K562 (cell line): ENCODE results near the gene METTL25B. TPM values are rescaled to one million over a fixed set of nuclear protein-coding genes. Genes with fewer than 3 reads are reported as not detected.

Source experiments
- ATAC-seq: fragments of 200-7000 bp; cut with Tn5 transposase; 3 replicates; pipeline ENCODE4 v1.9.1; 2020; ENCODE audit warnings: moderate library complexity
- BruUV-seq: library from RNA; stranded (reverse); fragments of 400-500 nt; replicated peaks from 2 replicates; lab custom pipeline; 2021; lab: Mats Ljungman, UMichigan
- CTCF ChIA-PET: fragments of 300-600 bp; formaldehyde crosslinking; extraction: SDS; loops from one replicate; lab custom pipeline; 2021; ENCODE audit warnings: low intra/inter-chr PET ratio; lab: Yijun Ruan, JAX
- POLR2A ChIA-PET: fragments of 300-600, 350-650 bp; sonication (Branson Sonifier 250); formaldehyde crosslinking; extraction: SDS; loops from one replicate; lab custom pipeline; 2021; ENCODE audit warnings: antibody characterized with exemption, inconsistent platforms; lab: Yijun Ruan, JAX
- DNase-seq, 4 experiments: peaks; one replicate each; pipeline versions ENCODE4 v3.0.0 to v3.0.0-alpha.2; 2011 to 2018; ENCODE audit warnings: low spot score in 3 of 4, mixed read lengths in 3 of 4; ENCODE audit errors: extremely low read depth in 1 of 4
- FAIRE-seq: peaks from 2 replicates; lab custom pipeline; 2011; peaks lifted over from hg19 to GRCh38; lab: Jason Lieb, UNC
- H2AFZ ChIP-seq: 2 replicates; pipeline ENCODE4 v1.6.0; 2011; ENCODE audit warnings: low read depth, low read length, control low read depth, inconsistent platforms
- H3K27ac ChIP-seq: fragments of 200-600 bp; 3 replicates; pipeline ENCODE4 v1.8.0; 2011; ENCODE audit warnings: low read depth, mild to moderate bottlenecking, control low read depth, inconsistent platforms, low read length, moderate library complexity, mixed read lengths; ENCODE audit errors: extremely low read depth
- H3K27me3 ChIP-seq, 2 experiments: fragments of 300-600 bp in 1 of 2; 2 replicates in 1 of 2; 3 replicates in 1 of 2; pipeline versions ENCODE4 v1.6.0 to v1.8.0; 2011; ENCODE audit warnings: inconsistent platforms in 2 of 2, low read length in 2 of 2, mild to moderate bottlenecking in 1 of 2, mixed read lengths in 1 of 2, moderate library complexity in 1 of 2; ENCODE audit not compliant: control insufficient read depth in 2 of 2, insufficient read depth in 2 of 2
- H3K36me3 ChIP-seq: fragments of 300-600 bp; 3 replicates; pipeline ENCODE4 v1.8.0; 2011; ENCODE audit warnings: mild to moderate bottlenecking, low read length, inconsistent platforms; ENCODE audit not compliant: control insufficient read depth, insufficient read depth
- H3K4me1 ChIP-seq, 2 experiments: fragments of 200-600 bp in 1 of 2; replicated peaks in 1 of 2; 2 replicates in 1 of 2; 3 replicates in 1 of 2; pipeline versions ENCODE4 v1.5.1 to v1.8.0; 2011; ENCODE audit warnings: inconsistent platforms in 2 of 2, low read length in 2 of 2, mild to moderate bottlenecking in 1 of 2, mixed read lengths in 1 of 2, moderate library complexity in 1 of 2; ENCODE audit not compliant: control insufficient read depth in 2 of 2, insufficient read depth in 2 of 2
- H3K4me2 ChIP-seq: 2 replicates; pipeline ENCODE4 v1.6.1; 2011; ENCODE audit warnings: low read length, control low read depth, inconsistent platforms, mixed read lengths; ENCODE audit not compliant: insufficient read depth
- H3K4me3 ChIP-seq: fragments of 200-600 bp; sonication (generic), shearing (Covaris generic); 2 replicates; pipeline ENCODE4 v1.5.1; 2016; ENCODE audit warnings: control low read depth, inconsistent platforms
- H3K79me2 ChIP-seq: fragments of 200-600 bp; 3 replicates; pipeline ENCODE4 v1.8.0; 2011; ENCODE audit warnings: low read length, inconsistent platforms; ENCODE audit not compliant: control insufficient read depth, insufficient read depth
- H3K9ac ChIP-seq, 2 experiments: 2 replicates each; pipeline versions ENCODE4 v1.6.0 to v1.6.1; 2011; ENCODE audit warnings: low read depth in 2 of 2, low read length in 2 of 2, control low read depth in 1 of 2, inconsistent platforms in 1 of 2, mild to moderate bottlenecking in 1 of 2, mixed read lengths in 1 of 2; ENCODE audit not compliant: insufficient read depth in 1 of 2
- H3K9me1 ChIP-seq: one replicate; pipeline ENCODE4 v1.6.0; 2011; ENCODE audit warnings: inconsistent platforms, mild to moderate bottlenecking, low read length, moderate library complexity; ENCODE audit not compliant: control insufficient read depth, insufficient read depth
- H3K9me3 ChIP-seq: replicated peaks from 2 replicates; pipeline ENCODE4 v1.5.1; 2011; ENCODE audit warnings: low read depth, low read length, inconsistent platforms; ENCODE audit not compliant: control insufficient read depth, insufficient read depth
- H4K20me1 ChIP-seq: replicated peaks from 2 replicates; pipeline ENCODE4 v1.6.1; 2011; ENCODE audit warnings: low read length, inconsistent platforms, mixed read lengths; ENCODE audit not compliant: control insufficient read depth, insufficient read depth
- BRF1 ChIP-seq: IDR thresholded peaks from 3 replicates; pipeline ENCODE4 v1.6.1; 2011; ENCODE audit warnings: borderline replicate concordance, mild to moderate bottlenecking; ENCODE audit not compliant: insufficient read length; ENCODE audit errors: extremely low read depth
- CCAR2 ChIP-seq: fragments of 200-400 bp; formaldehyde crosslinking; IDR thresholded peaks from 2 replicates; pipeline ENCODE4 v1.6.1; 2017; ENCODE audit warnings: mild to moderate bottlenecking, low read depth, low read length
- CHD1 ChIP-seq: fragments of 200-600 bp; sonication (generic); IDR thresholded peaks from one replicate; pipeline ENCODE4 v1.6.1; 2012; ENCODE audit warnings: mild to moderate bottlenecking, moderate library complexity, low read length, inconsistent platforms
- CSDE1 ChIP-seq, 2 experiments: fragments of 450-650 bp; IDR thresholded peaks; 2 replicates each; pipeline ENCODE4 v1.6.1; 2016; ENCODE audit warnings: mild to moderate bottlenecking in 1 of 2
- LARP7 ChIP-seq: fragments of 450-650 bp; IDR thresholded peaks from 2 replicates; pipeline ENCODE4 v1.6.1; 2016
- NONO ChIP-seq, 2 experiments: fragments of 200-400 bp in 1 of 2; fragments of 450-650 bp in 1 of 2; formaldehyde crosslinking in 1 of 2; IDR thresholded peaks; 2 replicates each; pipeline ENCODE4 v1.6.1; 2017; ENCODE audit warnings: low read depth in 2 of 2, mild to moderate bottlenecking in 2 of 2, moderate library complexity in 2 of 2, low read length in 1 of 2
- RBFOX2 ChIP-seq: fragments of 200-400 bp; formaldehyde crosslinking; IDR thresholded peaks from 2 replicates; pipeline ENCODE4 v1.6.1; 2017; ENCODE audit warnings: low read depth, mild to moderate bottlenecking, low read length, moderate library complexity
- STAG1 ChIP-seq: sonication (generic); formaldehyde crosslinking; IDR thresholded peaks from 2 replicates; pipeline ENCODE4 v1.5.0; 2020; ENCODE audit warnings: missing genetic modification reagents, borderline replicate concordance
- STAT5A ChIP-seq: IDR thresholded peaks from 2 replicates; pipeline ENCODE4 v1.6.1; 2012; ENCODE audit warnings: low read length, inconsistent platforms, borderline replicate concordance
- ZNF695 ChIP-seq: fragments of 450-650 bp; formaldehyde crosslinking; IDR thresholded peaks from 2 replicates; pipeline ENCODE4 v1.4.0; 2020; ENCODE audit warnings: mild to moderate bottlenecking, moderate library complexity
- ZNF766 ChIP-seq: fragments of 200-800 bp; sonication (Bioruptor generic); conservative IDR thresholded peaks from 2 replicates; pipeline ENCODE4 v1.6.1; 2016; ENCODE audit warnings: missing genetic modification characterization, missing compliant biosample characterization
- ZSCAN29 ChIP-seq: fragments of 450-650 bp; IDR thresholded peaks from 2 replicates; pipeline ENCODE4 v1.6.1; 2017
- WGBS: fragments of 100-300 bp; shearing (Covaris generic); methylation state at CpG from one replicate; pipeline ENCODE4 v1.1.6; 2016; ENCODE audit warnings: low coverage, mixed read lengths; ENCODE audit not compliant: insufficient coverage; ENCODE audit errors: missing lambda C conversion rate; 5-methylcytosine and 5-hydroxymethylcytosine counted together
- in situ Hi-C: fragments of 300-500 bp; cut with MboI; formaldehyde crosslinking; loops from 4 replicates; pipeline ENCODE4 v1.15.0; 2018; ENCODE audit warnings: inconsistent platforms, mixed read lengths
- intact Hi-C: fragments of 100-400 bp; cut with micrococcal nuclease; formaldehyde crosslinking; loops from 2 replicates; pipeline ENCODE4 v1.14.2; 2022
- polyA plus RNA-seq, 8 experiments: library from polyadenylated mRNA; depleted of rRNA in 4 of 8; stranded (reverse) in 5 of 8; unstranded in 3 of 8; fragments of >200 nt; fragmentation: Nextera tagmentation in 2 of 8; fragmentation: Illumina TruSeq in 1 of 8; extraction: Ambion mirVana in 2 of 8; extraction: Trizol in 1 of 8; gene quantifications; 2 replicates each; pipeline versions ENCODE4 v1.2.1 to v1.2.3, GENCODE V29; 2011 to 2014; ENCODE audit warnings: inconsistent platforms in 1 of 8, missing spikeins in 1 of 8
- total RNA-seq, 7 experiments: library from RNA; depleted of rRNA in 6 of 7; stranded (reverse); fragments of >200 nt in 6 of 7; fragmentation: Illumina TruSeq in 2 of 7; extraction: Trizol in 2 of 7; gene quantifications; 2 replicates each; pipeline versions ENCODE4 v1.2.1 to v1.2.3, GENCODE V29; 2011 to 2021; ENCODE audit warnings: low replicate concordance in 1 of 7
- TF ChIP-seq, protein P1 (sequence below): conservative IDR thresholded peaks from 2 replicates; pipeline ENCODE4 v1.6.1; 2011; ENCODE audit warnings: low read depth, mild to moderate bottlenecking, low read length; ENCODE audit not compliant: control insufficient read depth
- TF ChIP-seq, protein P2 (sequence below): fragments of 450-650 bp; formaldehyde crosslinking; IDR thresholded peaks from 2 replicates; pipeline ENCODE4 v1.4.0; 2020; ENCODE audit warnings: mild to moderate bottlenecking, moderate library complexity
- TF ChIP-seq, protein P3 (sequence below): sonication (generic); formaldehyde crosslinking; IDR thresholded peaks from 2 replicates; pipeline ENCODE4 v1.8.1; 2023; ENCODE audit warnings: mild to moderate bottlenecking, missing genetic modification reagents

The METTL25B gene
- total and polyA plus RNA-seq, 9 of the 15 experiments (the other 6 are each of a cell fraction or from before 2014, with no cell fraction given) = 7.7 to 48.3 (median 33.1) TPM

DNA sequence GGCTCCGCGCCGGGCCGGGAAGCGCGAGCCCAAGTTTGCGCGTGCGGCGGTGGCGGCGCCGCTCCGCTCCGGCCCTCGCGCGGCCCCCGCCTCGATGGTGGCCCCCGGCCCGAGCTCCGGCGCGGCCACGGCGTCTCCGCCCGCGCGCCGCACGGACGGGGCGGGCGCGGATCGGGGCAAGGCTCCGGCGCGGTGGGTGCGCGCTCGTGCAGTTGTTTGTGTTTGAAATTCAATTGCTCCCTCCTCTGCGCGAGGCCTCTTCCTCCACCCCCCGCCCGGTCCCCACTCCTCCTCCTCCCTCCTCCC is 23.1 kb downstream of the METTL25B start, which contains the start of gene HDGF (continued):
- TF ChIP-seq BRF1 (no peak), CSDE1 (IDR thresholded peaks at IDR 0.05) (no peak), ZNF766 (CRISPR knock-in tag) (peak; percentile 43; the same call in 1 of the 2 replicates), RBFOX2 (peak; percentile 71), STAG1 (CRISPR knock-in tag) (no peak), ZSCAN29 (no peak)

DNA sequence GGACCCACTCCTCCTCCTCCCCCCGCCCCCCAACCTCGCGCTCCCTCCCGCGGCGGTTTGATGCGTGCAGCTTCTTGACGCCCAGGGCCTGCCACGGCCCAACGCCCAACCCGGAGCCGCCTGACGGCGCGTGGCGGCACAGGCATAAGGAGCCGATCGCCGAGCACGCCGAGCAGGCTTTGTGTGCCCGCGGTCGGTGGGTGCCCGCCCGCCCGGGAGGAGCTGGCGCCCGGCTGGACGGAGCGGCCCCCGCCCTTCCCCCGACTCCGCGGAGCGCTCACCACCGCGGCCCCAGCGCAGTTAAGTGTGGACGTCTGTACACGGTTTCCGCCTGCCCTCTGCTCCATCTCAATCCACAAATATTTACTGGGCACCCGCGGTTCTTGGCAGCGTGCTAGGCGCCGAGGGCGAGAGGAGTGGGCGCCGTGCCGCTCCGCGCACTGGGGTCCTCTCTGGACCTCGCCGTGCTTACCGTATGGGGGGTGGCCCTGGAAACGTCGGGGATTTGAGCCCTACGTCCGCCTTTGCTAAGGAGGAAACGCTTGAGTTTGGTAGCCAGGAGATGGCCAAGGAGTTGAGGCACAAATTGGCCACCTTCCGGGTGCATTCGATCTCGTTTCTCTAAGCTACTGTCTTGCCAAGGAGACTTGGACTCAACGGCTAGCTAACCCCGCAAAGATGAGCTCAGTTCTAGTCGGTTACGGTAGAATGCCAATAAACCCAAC is 23.6 kb downstream of the METTL25B start:
- in situ Hi-C loops = no loop called here
- H3K4me1 ChIP-seq = peaks cover 35 to 36% of the 10 kb centered on the region in 2 experiments
- FAIRE-seq = peak; percentile 46
- TF ChIP-seq NONO (IDR thresholded peaks at IDR 0.05; ENCODE audit: low read depth in 2 of 2, low read length in 1 of 2) (no peak; a peak in 1 of 4 replicates), STAT5A (no peak), ZNF695 (CRISPR knock-in tag) (no peak), LARP7 (no peak), CHD1 (peak; percentile 82), CCAR2 (no peak)
- TF ChIP-seq, protein P1, sequence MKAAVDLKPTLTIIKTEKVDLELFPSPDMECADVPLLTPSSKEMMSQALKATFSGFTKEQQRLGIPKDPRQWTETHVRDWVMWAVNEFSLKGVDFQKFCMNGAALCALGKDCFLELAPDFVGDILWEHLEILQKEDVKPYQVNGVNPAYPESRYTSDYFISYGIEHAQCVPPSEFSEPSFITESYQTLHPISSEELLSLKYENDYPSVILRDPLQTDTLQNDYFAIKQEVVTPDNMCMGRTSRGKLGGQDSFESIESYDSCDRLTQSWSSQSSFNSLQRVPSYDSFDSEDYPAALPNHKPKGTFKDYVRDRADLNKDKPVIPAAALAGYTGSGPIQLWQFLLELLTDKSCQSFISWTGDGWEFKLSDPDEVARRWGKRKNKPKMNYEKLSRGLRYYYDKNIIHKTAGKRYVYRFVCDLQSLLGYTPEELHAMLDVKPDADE = peak; percentile 61
- TF ChIP-seq, protein P2, sequence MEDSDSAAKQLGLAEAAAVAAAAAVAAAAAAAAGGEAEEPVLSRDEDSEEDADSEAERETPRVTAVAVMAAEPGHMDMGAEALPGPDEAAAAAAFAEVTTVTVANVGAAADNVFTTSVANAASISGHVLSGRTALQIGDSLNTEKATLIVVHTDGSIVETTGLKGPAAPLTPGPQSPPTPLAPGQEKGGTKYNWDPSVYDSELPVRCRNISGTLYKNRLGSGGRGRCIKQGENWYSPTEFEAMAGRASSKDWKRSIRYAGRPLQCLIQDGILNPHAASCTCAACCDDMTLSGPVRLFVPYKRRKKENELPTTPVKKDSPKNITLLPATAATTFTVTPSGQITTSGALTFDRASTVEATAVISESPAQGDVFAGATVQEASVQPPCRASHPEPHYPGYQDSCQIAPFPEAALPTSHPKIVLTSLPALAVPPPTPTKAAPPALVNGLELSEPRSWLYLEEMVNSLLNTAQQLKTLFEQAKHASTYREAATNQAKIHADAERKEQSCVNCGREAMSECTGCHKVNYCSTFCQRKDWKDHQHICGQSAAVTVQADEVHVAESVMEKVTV (CRISPR knock-in tag) = no peak
- TF ChIP-seq, protein P3, sequence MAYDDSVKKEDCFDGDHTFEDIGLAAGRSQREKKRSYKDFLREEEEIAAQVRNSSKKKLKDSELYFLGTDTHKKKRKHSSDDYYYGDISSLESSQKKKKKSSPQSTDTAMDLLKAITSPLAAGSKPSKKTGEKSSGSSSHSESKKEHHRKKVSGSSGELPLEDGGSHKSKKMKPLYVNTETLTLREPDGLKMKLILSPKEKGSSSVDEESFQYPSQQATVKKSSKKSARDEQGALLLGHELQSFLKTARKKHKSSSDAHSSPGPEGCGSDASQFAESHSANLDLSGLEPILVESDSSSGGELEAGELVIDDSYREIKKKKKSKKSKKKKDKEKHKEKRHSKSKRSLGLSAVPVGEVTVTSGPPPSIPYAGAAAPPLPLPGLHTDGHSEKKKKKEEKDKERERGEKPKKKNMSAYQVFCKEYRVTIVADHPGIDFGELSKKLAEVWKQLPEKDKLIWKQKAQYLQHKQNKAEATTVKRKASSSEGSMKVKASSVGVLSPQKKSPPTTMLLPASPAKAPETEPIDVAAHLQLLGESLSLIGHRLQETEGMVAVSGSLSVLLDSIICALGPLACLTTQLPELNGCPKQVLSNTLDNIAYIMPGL (CRISPR knock-in tag) = no peak; the same call in 1 of the 2 replicates

More for the DNA sequence above, 23.6 kb downstream of the METTL25B start:
- peaks cover 10% of the 10 kb centered on the region for H4K20me1 ChIP-seq
- ATAC-seq (peak; percentile 78), DNase-seq (peak; percentile 90 to 98 (median 94))
- H3K9me3 ChIP-seq = no peaks in the 10 kb centered on the region
- intact Hi-C loops = loop anchor here (2.0 kb wide), 1 partner anchor 15 kb away; the partner anchor contains the start of gene PRCC
- ChIA-PET CTCF (no interaction called here), POLR2A (interaction anchor here (0.6 to 3.0 kb wide), 10 partner anchors 10 to 108 kb away, joined by 3 to 30 read pairs (median 6); partner anchors contain the start of genes METTL25B, MRPL24, NTRK1 and PRCC)
- WGBS = under 1% methylated on average over 35 of the region's 68 CpGs
- peak overlapping the region; percentile 94 to 99 for H3K9ac ChIP-seq
- peak overlapping the region; percentile 97 for H3K4me2 ChIP-seq
- H3K79me2 ChIP-seq = peaks cover 78% of the 10 kb centered on the region
- H3K36me3 ChIP-seq = peaks cover 28% of the 10 kb centered on the region; the same call in 2 of the 3 replicates
- H3K27ac ChIP-seq = peak overlapping the region; percentile 89
- peak overlapping the region; percentile 95 for H3K4me3 ChIP-seq
- peak overlapping the region; percentile 72 for H2AFZ ChIP-seq
- no peaks in the 10 kb centered on the region for H3K27me3 ChIP-seq
- H3K9me1 ChIP-seq = no peaks in the 10 kb centered on the region
- no TSS peak for BruUV-seq
